ENCODE data around the gene RER1.

Gene RER1

DNA sequence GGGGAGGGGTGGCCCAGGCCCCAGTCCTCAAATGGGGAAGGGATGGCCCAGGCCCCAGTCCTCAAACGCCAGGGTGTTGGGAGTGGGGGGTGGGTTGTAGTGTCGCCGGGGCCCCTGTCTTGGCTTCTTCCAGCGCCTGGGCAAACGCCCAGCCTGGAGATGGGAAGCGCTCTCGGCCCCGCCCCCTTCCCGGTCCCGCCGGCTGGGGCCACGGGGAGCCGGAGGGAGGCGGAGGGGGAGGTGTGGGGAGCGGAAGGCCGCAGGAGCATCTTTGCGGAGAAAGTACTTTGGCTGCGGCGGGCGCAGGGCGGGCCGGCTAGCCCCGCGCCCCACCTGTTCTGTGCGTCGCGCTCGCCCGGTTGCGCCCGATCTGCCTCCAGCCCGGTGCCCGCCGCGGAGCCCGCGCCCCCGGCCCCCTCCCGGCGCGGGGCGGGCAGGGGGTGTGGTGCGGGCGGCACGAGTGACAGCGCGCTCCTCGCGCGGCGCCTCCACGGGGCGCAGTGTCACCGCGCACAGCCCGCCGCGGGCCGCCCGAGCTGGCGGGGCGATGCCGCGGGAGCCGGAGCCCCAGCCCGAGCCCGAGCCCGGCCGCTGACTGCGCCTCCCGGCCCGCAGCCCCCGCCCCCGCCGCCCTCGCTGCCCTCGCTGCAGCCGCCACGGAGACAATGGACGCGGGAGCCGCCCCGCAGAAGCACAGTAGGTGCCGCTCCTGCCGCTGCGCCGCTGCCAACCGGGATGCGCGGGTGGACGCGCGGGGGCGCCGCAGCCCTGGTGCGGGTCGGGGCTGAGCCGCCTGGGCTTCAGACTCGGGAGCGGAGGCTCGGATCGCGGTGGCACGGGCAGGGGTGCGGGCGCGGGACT, 51.9 kb downstream of the RER1 start:
- no peak overlapping the region for H3K4me3 ChIP-seq (ENCODE audit: low read depth, low read length)
- no peaks in the 10 kb centered on the region for H3K36me3 ChIP-seq
- TF ChIP-seq, protein P1, sequence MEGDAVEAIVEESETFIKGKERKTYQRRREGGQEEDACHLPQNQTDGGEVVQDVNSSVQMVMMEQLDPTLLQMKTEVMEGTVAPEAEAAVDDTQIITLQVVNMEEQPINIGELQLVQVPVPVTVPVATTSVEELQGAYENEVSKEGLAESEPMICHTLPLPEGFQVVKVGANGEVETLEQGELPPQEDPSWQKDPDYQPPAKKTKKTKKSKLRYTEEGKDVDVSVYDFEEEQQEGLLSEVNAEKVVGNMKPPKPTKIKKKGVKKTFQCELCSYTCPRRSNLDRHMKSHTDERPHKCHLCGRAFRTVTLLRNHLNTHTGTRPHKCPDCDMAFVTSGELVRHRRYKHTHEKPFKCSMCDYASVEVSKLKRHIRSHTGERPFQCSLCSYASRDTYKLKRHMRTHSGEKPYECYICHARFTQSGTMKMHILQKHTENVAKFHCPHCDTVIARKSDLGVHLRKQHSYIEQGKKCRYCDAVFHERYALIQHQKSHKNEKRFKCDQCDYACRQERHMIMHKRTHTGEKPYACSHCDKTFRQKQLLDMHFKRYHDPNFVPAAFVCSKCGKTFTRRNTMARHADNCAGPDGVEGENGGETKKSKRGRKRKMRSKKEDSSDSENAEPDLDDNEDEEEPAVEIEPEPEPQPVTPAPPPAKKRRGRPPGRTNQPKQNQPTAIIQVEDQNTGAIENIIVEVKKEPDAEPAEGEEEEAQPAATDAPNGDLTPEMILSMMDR (IDR thresholded peaks at IDR 0.05; ENCODE audit: low read depth, low read length), result peak; percentile 21; the same call in 1 of the 2 replicates
- H3K4me1 ChIP-seq, result no peaks in the 10 kb centered on the region
- H3K27me3 ChIP-seq, result peaks cover 20% of the 10 kb centered on the region
- DNase-seq, result peak; percentile 38
- no peaks in the 10 kb centered on the region for H3K9me3 ChIP-seq

DNA sequence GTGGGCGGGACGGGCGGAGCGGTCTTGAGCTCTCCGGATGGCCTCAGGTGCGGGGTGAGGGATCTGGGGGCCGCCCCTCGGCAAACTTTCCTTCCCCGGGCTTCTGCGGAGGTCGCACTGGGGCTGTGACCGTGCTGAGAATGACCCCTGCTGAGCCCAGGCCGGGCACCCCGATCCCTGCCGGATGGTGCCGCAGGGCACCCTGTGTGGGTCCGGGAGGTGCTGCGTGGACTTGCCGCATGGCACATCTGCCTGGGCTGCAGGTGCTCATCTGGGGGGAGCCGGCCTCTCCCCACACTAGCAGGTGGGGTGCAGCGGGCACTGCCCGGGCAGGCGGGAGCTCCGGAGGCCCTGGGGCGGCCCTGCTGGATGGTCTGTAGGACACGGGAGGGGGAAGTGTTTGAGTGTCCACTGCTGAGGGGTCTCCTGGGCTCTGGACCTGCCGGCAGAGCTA, 52.5 kb downstream of the RER1 start:
- H3K27me3 ChIP-seq, result peaks cover 20% of the 10 kb centered on the region
- DNase-seq, result no peak
- H3K4me3 ChIP-seq (ENCODE audit: low read depth, low read length), result no peak overlapping the region
- no peaks in the 10 kb centered on the region for H3K36me3 ChIP-seq
- no peaks in the 10 kb centered on the region for H3K4me1 ChIP-seq
- TF ChIP-seq, protein P1 (IDR thresholded peaks at IDR 0.05; ENCODE audit: low read depth, low read length), result no peak
- no peaks in the 10 kb centered on the region for H3K9me3 ChIP-seq

GRCh38 chr1:2445162-2445822, 53.7 kb downstream of the RER1 start:
- Histone ChIP-seq H3K4me1 (no peaks in the 10 kb centered on the region), H3K9me3 (no peaks in the 10 kb centered on the region), H3K36me3 (no peaks in the 10 kb centered on the region), H3K4me3 (ENCODE audit: low read depth, low read length) (no peak overlapping the region), H3K27me3 (peaks cover 20% of the 10 kb centered on the region)
- DNase-seq, result peak; percentile 33
- TF ChIP-seq, protein P1 (IDR thresholded peaks at IDR 0.05; ENCODE audit: low read depth, low read length), result no peak

DNA sequence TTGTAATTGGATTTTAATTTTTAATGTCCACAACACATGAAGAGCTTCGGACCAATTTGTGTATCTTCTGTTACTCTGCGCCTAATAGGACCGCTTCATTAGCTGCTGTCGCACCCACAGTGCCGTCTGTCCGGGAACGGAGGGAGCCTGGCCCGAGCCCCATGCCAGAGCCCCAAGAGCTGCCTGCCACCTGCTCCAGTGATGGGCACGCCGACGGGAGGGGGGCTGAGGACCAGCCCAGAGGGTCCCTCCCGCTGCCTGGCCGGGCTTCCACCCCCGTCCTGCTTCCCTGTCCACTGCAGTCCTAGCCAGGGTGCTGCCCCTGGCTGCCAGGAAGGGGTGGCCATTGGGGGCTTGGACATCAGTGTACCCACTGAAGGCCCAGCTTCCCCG, 54.2 kb downstream of the RER1 start:
- H3K27me3 ChIP-seq, result peaks cover 20% of the 10 kb centered on the region
- H3K4me1 ChIP-seq, result no peaks in the 10 kb centered on the region
- H3K9me3 ChIP-seq, result no peaks in the 10 kb centered on the region
- no peak overlapping the region for H3K4me3 ChIP-seq (ENCODE audit: low read depth, low read length)
- no peak for DNase-seq
- no peaks in the 10 kb centered on the region for H3K36me3 ChIP-seq
- TF ChIP-seq, protein P1 (IDR thresholded peaks at IDR 0.05; ENCODE audit: low read depth, low read length), result no peak

DNA sequence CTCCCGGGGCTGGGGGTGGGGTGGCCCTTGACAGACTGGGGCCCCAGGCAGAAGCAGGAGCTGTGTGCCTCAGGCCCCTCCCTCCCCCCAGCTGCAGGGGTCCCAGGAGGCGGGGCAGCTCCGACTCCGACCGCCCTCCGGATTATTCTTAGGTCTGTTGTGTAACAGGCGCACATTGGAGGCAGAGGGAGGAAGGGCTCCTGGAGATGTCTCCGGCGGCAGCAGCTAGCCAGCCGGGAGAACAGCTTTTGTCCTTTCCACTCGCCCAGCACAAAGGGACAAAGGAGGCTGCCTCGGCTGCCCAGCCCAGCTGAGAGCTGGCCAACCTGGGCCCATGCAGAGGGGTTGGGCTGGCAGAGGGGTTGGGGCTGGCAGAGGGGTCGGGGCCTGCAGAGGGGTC, 54.8 kb downstream of the RER1 start:
- no peak overlapping the region for H3K4me3 ChIP-seq (ENCODE audit: low read depth, low read length)
- no peaks in the 10 kb centered on the region for H3K4me1 ChIP-seq
- peaks cover 20% of the 10 kb centered on the region for H3K27me3 ChIP-seq
- H3K9me3 ChIP-seq, result no peaks in the 10 kb centered on the region
- DNase-seq, result no peak
- TF ChIP-seq, protein P1 (IDR thresholded peaks at IDR 0.05; ENCODE audit: low read depth, low read length), result no peak
- no peaks in the 10 kb centered on the region for H3K36me3 ChIP-seq

DNA sequence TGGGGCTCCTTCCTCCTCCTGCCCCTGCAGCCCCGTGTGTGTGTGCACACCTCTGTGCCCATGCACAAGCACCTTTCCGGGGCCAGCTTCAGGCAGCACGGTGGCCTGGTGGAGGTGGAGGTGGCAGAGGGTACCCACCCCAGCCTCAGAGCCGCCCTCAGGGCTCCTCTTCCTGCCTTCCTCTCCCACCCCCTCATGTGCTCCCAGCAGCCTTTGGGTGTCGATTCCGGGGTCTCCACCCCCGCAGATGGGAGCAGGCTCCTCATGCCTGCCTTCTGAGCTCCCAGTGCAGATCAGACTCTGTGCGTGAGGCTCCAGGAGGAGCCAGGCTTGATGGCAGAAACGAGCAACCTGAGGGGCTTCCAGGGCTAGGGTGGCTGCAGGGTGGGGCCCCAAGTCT, 55.2 kb downstream of the RER1 start:
- no peaks in the 10 kb centered on the region for H3K36me3 ChIP-seq
- H3K9me3 ChIP-seq, result no peaks in the 10 kb centered on the region
- H3K27me3 ChIP-seq, result peaks cover 20% of the 10 kb centered on the region
- TF ChIP-seq, protein P1 (IDR thresholded peaks at IDR 0.05; ENCODE audit: low read depth, low read length), result no peak
- no peak overlapping the region for H3K4me3 ChIP-seq (ENCODE audit: low read depth, low read length)
- no peak for DNase-seq
- H3K4me1 ChIP-seq, result no peaks in the 10 kb centered on the region

Measured in BE2C (cell line).